Activated naive CD4-positive, alpha-beta T cell treated with anti-CD3 and anti-CD28 coated beads, Interleukin-2, amount 10 ng/mL, durations not matched to agents 7 days and 5 days (primary cell): Measurements from ENCODE around the gene NPHP4.

ENCODE experiments used
- CTCF ChIA-PET: fragments of 350-600 bp; sonication (Branson Sonifier 250); formaldehyde crosslinking; loops from one replicate; lab custom pipeline; 2021; ENCODE audit warnings: antibody characterized with exemption; lab: Charles Lee
- DNase-seq: peaks from one replicate; pipeline ENCODE4 v3.0.0-alpha.2; 2020
- H3K27ac Mint-ChIP-seq: one replicate; pipeline ENCODE4 v1.8.0; 2021; ENCODE audit warnings: mild to moderate bottlenecking, moderate library complexity, mixed read lengths
- H3K27me3 Mint-ChIP-seq: one replicate; pipeline ENCODE4 v1.8.0; 2021; ENCODE audit warnings: mild to moderate bottlenecking, mixed read lengths
- H3K36me3 Mint-ChIP-seq: one replicate; pipeline ENCODE4 v1.8.0; 2021; ENCODE audit warnings: mixed read lengths
- H3K4me1 Mint-ChIP-seq: one replicate; pipeline ENCODE4 v1.8.0; 2021; ENCODE audit warnings: mixed read lengths
- H3K4me3 Mint-ChIP-seq: one replicate; pipeline ENCODE4 v1.8.0; 2021; ENCODE audit warnings: mild to moderate bottlenecking, moderate library complexity, mixed read lengths
- H3K9me3 Mint-ChIP-seq: one replicate; pipeline ENCODE4 v1.8.0; 2021; ENCODE audit warnings: mixed read lengths

The NPHP4 gene

DNA sequence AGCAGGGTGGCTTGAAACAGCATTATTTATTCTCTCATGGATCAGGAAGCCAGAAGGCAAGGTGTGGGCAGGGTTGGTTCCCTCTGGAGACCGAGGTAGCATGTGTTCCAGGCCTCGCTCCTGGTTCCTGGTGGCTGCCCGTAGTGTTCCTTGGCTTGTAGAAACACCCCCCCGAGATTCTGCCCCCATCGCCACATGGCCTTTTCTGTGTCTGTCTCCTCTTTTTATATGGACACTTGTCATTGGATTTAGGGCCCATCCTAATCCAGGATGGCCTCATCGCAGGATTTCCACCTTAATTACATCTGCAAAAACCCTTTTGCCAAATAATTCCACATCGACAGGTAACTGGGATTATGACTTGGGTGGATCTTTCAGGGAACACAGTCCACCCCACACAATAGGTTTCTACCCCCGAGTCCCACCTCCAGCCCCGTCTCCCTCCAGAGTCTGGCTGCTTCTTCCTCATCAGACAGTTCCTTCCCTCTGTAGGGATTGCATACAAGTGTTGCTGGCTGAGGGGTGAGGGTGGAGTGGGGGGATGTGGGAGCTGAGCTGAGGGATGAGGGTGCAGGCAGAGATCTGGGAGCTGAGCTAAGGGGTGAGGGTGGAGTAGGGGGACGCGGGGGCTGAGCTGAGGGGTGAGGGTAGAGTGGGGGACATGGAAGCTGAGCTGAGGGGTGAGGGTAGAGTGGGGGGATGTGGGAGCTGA lies 12.3 kb upstream of the NPHP4 start:
- H3K27ac Mint-ChIP-seq = no peak overlapping the region
- CTCF ChIA-PET = no interaction called here
- H3K4me3 Mint-ChIP-seq = no peak overlapping the region
- no peaks in the 10 kb centered on the region for H3K27me3 Mint-ChIP-seq
- no peak for DNase-seq
- peaks cover 9% of the 10 kb centered on the region for H3K36me3 Mint-ChIP-seq
- H3K9me3 Mint-ChIP-seq = no peaks in the 10 kb centered on the region
- peaks cover 11% of the 10 kb centered on the region for H3K4me1 Mint-ChIP-seq

DNA sequence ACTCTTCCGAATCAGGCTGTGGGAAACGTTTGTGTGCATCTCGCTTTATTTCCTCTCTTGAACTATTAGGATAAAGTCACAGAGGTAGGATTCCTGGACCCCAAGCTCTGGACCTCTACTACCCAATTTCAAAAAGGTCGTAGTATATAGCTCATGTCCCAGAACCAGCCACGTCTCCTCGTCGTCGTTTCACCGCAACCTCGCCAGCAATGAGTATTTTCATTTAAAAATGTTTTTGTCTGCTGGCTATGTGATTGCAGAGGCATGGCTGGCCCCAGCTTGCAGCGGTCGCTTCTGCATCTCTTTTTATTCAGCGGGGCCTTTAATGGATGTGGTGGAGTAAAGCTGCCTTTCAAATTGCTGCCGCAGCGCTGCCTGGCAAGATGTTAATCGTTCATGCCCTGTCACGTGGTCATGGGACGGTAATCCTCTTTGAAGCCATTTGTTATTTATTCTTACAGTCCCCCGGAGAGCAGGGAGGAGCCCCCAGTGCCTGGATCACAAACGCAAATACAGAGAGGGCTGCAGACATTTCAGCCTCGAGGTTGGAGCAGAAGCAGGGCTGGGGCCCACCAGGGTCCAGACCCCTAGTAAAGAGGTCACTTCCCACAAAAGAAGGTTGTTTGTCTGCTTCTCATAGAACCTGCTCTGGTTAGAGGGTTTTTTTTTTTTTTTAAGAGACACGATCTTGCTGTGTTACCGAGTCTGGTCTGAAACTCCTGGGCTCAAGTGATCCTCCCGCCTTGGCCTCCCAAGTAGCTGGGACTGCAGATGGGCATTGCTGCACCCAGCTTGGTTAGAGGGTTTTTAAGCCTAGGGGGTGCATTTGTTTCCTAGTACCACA lies 11.6 kb upstream of the NPHP4 start:
- Mint-ChIP-seq H3K9me3 (no peaks in the 10 kb centered on the region), H3K27ac (peak overlapping the region; percentile 38), H3K36me3 (peaks cover 9% of the 10 kb centered on the region), H3K4me3 (no peak overlapping the region), H3K4me1 (peaks cover 10% of the 10 kb centered on the region), H3K27me3 (no peaks in the 10 kb centered on the region)
- CTCF ChIA-PET = no interaction called here
- DNase-seq = no peak

DNA sequence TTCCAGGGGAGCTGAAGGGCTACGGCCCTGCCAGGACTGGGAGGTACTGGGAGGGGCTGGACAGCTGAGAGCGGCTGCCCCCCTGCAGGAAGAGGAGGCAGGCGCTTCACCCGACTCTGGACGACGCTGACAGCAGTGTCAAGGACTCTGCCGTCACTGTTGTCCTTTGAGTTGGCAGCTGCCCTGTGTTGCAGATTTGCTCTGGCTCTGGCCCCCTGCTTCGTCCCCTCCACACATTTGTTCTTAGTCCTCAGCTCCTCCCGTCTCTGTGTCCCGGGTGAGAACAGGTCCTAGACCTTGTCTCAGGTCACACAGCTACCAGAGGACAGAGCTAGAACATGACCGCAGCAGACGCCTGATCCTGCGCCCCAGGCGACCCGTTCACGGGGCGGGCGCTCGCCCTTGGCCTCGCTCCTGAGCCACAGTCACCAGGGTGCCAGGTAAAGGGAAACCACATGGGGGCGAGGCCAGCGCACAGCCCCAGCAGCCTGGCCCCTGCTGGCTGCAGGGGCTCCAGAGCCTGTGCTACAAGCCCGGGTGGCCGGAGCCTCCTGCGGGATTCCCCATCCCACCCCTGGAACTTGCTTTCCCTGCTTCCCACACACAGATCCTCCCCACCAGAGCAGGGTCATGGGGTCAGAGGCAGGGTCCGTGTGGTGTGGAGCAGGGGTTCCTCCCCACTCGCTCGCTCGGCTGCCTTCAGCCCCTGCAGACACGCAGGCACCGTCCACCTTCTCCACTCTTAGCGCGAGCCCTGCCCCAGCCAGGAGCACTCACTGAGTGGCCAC lies 10.7 kb upstream of the NPHP4 start:
- Mint-ChIP-seq H3K4me3 (no peak overlapping the region), H3K9me3 (no peaks in the 10 kb centered on the region), H3K27me3 (no peaks in the 10 kb centered on the region), H3K4me1 (peaks cover 10% of the 10 kb centered on the region), H3K27ac (peak overlapping the region; percentile 38), H3K36me3 (peaks cover 9% of the 10 kb centered on the region)
- CTCF ChIA-PET = no interaction called here
- DNase-seq = no peak

DNA sequence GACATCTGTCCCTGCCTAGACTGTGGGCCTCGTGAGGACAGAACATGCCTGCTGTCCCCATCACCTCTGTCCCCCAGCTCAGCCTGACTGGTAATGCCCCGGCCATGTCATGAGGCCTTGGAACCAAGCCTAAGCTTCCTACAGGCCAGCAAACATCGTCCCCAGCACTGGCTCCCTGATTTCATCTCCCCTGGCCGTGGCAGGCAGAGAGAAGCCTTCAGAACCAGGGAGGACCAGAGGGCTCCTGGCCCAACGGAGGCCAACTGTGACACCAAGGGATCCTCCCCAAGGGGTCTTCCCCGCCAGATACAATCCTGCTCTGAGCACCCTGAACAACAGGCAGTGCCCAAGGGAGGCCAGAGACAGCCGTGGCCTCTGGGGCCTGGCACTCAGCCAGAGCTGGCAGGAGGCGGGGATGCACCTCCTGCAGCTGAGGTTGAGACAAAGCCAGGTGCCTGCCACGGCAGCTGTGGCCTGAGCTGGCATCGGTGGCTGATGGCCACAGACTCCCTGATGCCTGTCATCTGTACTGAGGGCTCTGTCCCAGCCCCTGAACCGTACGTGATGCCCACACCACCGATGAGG lies 9.9 kb upstream of the NPHP4 start:
- CTCF ChIA-PET = no interaction called here
- Mint-ChIP-seq H3K4me1 (peaks cover 10% of the 10 kb centered on the region), H3K27ac (no peak overlapping the region), H3K27me3 (no peaks in the 10 kb centered on the region), H3K36me3 (peaks cover 15% of the 10 kb centered on the region), H3K9me3 (no peaks in the 10 kb centered on the region), H3K4me3 (no peak overlapping the region)
- DNase-seq = no peak

DNA sequence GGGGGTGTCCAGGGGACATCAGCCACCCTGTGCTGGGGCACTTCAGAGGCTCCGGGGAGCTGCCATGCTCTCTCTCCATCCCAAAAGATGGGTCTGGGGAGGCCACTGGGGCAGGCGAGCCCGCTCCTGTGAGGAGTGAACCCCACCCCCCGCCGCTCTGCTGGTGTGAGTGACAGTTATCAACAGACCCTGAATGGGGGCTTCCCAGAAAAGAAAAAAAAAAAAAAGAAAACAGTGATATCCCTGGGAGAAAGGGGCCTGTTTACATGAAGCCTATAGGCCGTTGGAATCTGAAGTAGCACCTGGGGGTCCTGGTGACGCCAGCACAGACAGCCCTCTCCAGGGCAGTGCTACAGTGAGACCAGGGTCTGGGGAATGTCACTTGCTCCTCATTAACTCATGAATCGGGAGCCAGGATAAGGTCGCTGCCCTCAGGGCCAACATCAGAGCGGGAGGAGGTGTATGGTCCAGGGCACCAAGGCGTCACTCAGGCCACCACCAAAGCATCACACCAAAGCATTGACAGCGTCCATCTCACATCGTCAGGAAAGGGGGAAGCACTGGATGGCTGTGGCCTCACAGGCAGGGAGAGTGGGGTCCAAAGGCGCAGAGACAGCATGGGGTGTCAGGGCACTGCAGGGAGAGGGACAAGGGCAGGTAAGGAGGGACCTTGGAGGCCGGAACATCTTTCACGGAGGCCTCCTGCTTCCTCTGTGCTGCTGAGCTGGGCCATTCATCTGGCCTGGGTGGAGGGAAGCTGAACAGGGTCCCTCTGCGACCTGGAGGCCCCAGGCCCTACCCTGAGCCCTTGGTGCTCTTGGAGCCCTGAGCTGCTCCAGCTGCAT lies 8.4 kb upstream of the NPHP4 start:
- CTCF ChIA-PET = no interaction called here
- H3K4me3 Mint-ChIP-seq = no peak overlapping the region
- no peaks in the 10 kb centered on the region for H3K9me3 Mint-ChIP-seq
- H3K4me1 Mint-ChIP-seq = peaks cover 10% of the 10 kb centered on the region
- DNase-seq = no peak
- peaks cover 12% of the 10 kb centered on the region for H3K36me3 Mint-ChIP-seq
- H3K27me3 Mint-ChIP-seq = no peaks in the 10 kb centered on the region
- no peak overlapping the region for H3K27ac Mint-ChIP-seq

DNA sequence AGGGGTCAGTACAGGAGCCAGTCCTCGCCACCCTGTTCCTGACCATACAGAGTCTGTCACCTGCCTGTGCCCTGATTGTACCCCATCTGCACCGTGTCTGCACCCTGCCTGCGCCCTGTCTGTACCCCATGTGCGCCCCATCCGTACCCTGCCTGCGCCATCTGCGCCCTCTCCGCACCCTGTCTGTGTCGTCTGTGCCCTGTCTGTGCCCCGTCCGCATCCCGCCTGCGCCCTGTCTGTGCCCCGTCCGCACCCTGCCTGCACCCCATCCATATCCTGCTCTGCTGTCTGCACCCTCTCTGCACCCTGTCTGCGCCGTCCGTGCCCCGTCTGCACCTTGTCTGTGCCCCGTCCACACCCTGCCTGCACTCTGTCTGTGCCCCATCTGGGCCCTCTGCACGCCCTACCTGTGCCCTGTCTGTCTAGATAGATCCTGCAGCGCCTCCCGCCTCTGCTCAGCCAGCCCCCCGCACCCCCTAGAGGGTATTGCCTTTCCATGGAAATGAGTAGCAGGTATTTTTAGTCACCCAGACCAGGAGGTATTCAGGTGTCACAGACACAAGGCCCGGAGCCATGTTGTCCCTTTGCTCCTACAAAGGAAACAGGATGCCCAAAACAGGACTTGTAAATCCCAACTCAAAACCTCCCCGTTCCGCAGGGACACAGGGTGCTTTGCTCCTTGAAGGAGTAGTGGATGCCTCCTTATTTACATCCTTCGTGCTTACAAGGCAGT lies 7.7 kb upstream of the NPHP4 start:
- DNase-seq = no peak
- Mint-ChIP-seq H3K36me3 (peaks cover 12% of the 10 kb centered on the region), H3K4me1 (peaks cover 18% of the 10 kb centered on the region), H3K9me3 (no peaks in the 10 kb centered on the region), H3K4me3 (no peak overlapping the region), H3K27me3 (no peaks in the 10 kb centered on the region), H3K27ac (no peak overlapping the region)
- CTCF ChIA-PET = no interaction called here

DNA sequence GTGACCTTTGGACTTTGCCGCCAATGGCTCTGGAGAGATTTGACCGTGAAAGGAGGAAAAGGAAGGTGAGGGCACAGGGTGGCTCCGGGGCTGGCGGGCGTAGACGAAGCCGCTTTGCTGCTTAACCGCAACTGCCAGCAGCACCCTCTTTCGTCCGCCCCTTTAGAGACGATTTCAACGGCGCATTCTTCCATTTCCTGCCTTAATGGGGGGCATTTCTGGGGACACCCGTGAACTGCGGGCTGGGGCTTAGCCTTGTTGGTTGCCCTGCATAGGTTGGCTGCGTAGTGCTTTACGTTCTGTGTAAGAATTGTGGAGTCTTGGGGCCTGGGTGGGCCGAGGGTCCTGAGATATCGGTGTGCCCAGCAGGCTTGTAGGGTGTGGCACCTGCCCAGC lies 6.7 kb upstream of the NPHP4 start:
- Mint-ChIP-seq H3K27me3 (no peaks in the 10 kb centered on the region), H3K27ac (no peak overlapping the region), H3K9me3 (no peaks in the 10 kb centered on the region), H3K36me3 (peaks cover 16% of the 10 kb centered on the region), H3K4me1 (peaks cover 25% of the 10 kb centered on the region), H3K4me3 (no peak overlapping the region)
- CTCF ChIA-PET = no interaction called here
- DNase-seq = no peak

DNA sequence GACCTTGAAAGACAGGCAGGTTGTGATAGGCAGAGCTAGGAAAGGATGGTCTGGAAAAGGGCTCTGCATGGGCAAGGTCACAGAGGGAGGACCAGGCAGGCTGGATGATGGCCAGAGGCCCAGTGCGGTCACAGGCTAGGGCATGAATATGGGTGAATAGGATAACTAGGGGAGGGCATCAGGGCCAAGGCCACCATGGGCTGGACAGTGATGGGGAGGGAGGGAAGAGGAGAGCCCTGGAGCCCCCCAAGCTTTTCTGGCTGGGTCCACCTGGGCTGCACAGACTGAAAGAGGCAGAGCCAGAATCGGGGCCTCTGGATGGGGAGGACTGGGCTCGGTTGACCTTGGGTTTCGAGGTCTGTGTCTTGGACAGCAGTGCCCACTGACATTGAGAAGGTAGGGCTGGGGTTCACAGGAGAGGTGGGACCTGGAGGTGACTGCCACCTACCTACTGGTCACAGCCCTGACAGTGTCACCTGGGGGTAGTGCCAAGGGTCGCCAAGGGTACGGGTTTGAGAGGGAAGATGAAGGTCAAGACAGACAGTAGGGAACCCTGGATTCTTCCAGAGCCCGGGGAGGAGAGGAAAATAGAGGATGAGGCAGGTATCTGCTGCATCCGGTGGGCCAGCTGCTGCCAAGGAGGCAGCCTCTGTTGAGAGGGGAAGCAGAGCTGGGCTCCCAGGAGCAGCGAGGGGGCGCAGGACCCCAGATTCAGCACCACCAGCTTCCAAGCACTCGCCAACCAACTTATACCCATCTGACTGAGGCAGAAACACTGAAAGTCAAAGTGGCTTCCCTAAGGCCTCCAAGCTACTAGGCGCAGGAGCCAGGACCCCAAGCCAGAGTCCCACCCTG lies 6.1 kb upstream of the NPHP4 start:
- no peak overlapping the region for H3K4me3 Mint-ChIP-seq
- CTCF ChIA-PET = no interaction called here
- H3K9me3 Mint-ChIP-seq = no peaks in the 10 kb centered on the region
- H3K27ac Mint-ChIP-seq = peak overlapping the region; percentile 39
- peaks cover 18% of the 10 kb centered on the region for H3K36me3 Mint-ChIP-seq
- peaks cover 29% of the 10 kb centered on the region for H3K4me1 Mint-ChIP-seq
- no peak for DNase-seq
- no peaks in the 10 kb centered on the region for H3K27me3 Mint-ChIP-seq

DNA sequence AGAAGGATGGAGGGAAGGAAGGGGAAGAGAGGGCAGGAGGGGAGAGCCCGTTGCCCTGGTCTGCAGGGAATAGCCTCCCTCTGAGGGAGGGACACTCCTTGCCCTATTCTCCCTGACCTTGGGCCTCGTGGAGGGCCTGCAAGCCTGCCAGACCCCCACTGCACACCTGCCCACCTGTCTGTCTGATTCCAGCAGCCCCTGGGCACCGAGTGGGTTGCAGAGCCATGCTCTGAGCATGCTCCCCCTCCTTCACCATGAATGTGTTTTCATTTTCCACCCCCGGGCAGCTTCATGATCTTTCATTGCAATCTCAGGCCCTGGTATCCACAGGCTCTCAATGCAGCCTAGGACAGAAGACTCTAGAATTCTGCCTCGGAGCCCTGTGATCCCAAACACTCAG lies 5.1 kb upstream of the NPHP4 start:
- peaks cover 29% of the 10 kb centered on the region for H3K4me1 Mint-ChIP-seq
- no peaks in the 10 kb centered on the region for H3K9me3 Mint-ChIP-seq
- CTCF ChIA-PET = interaction anchor here (1.7 kb wide), 1 partner anchor 32 kb away, joined by 4 read pairs; no protein-coding TSS in a partner anchor
- H3K4me3 Mint-ChIP-seq = no peak overlapping the region
- no peak for DNase-seq
- no peak overlapping the region for H3K27ac Mint-ChIP-seq
- H3K27me3 Mint-ChIP-seq = no peaks in the 10 kb centered on the region
- H3K36me3 Mint-ChIP-seq = peaks cover 17% of the 10 kb centered on the region

DNA sequence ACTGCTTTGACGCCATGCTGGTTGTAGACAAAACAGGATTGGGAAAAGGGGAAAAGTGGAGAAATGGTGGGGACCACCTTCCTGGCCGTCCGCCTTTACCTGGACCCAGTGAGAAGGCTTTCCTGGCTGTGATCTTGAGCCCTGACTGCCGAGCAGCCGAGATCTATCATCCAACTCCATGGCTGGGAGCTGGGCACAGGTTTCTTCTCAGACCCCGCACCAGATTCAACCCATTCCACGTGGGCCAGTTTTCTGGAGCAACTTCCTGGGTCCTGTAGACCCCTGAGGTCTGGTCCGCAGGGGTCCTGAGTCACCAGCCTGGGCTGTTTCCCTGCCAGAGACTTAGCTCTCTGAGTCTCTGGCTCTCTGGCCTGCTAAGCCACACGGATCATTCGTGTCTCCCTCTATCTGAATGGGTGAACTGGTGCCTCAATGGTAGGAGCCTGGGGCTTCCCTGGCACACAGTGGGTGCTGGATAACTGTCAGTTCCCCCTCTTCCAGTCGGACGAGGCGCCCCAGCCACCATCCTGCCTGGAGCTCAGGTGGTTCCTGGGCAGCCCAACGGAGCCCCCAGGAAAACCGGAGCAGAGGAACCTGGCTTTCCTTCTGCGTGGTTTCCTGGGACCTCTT lies 4.5 kb upstream of the NPHP4 start:
- peaks cover 29% of the 10 kb centered on the region for H3K4me1 Mint-ChIP-seq
- CTCF ChIA-PET = interaction anchor here (1.7 kb wide), 1 partner anchor 33 kb away, joined by 4 read pairs; no protein-coding TSS in a partner anchor
- H3K27ac Mint-ChIP-seq = no peak overlapping the region
- no peaks in the 10 kb centered on the region for H3K9me3 Mint-ChIP-seq
- no peak for DNase-seq
- H3K27me3 Mint-ChIP-seq = no peaks in the 10 kb centered on the region
- H3K36me3 Mint-ChIP-seq = peaks cover 17% of the 10 kb centered on the region
- H3K4me3 Mint-ChIP-seq = no peak overlapping the region

DNA sequence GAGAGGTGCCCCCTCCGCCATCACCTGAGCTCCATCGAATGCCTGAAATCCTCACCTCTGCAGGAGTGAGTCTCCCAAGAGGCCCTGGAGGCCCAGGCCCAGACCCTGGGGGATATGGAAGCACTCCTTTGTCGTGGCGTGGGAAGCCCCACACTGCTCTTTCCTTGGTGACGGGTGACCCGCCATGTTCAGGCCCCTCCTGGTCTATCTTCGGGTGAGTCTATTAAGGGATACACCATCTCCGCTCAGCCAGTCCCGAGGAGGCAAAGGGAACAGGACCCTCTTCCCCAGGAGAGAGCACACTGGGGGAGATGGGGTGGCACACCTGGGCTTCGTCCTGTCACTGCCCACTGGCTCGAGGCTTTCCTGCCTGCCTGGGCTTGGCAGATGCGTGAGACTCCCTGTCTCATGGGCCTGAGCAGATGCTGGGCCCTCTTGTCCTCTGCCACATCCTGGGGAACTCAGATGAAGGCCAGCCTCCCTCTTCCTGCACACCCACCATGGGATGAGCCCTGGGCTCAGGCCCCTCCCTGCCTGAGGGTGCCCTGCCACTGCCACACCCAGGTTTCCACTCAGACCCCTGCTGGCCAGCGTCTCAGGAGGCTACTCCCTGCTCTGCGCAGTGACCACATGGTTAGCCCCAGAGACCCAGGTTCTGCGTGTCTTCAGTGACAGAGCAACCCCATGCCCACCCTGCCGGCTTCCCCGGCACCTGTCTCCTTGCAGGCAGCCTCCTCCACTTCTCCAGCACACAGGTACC lies 3.8 kb upstream of the NPHP4 start:
- no peak overlapping the region for H3K4me3 Mint-ChIP-seq
- H3K36me3 Mint-ChIP-seq = peaks cover 16% of the 10 kb centered on the region
- no peaks in the 10 kb centered on the region for H3K27me3 Mint-ChIP-seq
- H3K4me1 Mint-ChIP-seq = peaks cover 29% of the 10 kb centered on the region
- no peaks in the 10 kb centered on the region for H3K9me3 Mint-ChIP-seq
- H3K27ac Mint-ChIP-seq = no peak overlapping the region
- CTCF ChIA-PET = interaction anchor here (1.7 kb wide), 1 partner anchor 33 kb away, joined by 4 read pairs; no protein-coding TSS in a partner anchor
- no peak for DNase-seq
